Epidermal melanocyte (primary cell): Measurements from ENCODE around the gene CD36.

Experiments
- DNase-seq: peaks from one replicate; pipeline ENCODE4 v3.0.0; 2011; ENCODE audit warnings: low spot score; ENCODE audit not compliant: insufficient read length

The CD36 gene

DNA sequence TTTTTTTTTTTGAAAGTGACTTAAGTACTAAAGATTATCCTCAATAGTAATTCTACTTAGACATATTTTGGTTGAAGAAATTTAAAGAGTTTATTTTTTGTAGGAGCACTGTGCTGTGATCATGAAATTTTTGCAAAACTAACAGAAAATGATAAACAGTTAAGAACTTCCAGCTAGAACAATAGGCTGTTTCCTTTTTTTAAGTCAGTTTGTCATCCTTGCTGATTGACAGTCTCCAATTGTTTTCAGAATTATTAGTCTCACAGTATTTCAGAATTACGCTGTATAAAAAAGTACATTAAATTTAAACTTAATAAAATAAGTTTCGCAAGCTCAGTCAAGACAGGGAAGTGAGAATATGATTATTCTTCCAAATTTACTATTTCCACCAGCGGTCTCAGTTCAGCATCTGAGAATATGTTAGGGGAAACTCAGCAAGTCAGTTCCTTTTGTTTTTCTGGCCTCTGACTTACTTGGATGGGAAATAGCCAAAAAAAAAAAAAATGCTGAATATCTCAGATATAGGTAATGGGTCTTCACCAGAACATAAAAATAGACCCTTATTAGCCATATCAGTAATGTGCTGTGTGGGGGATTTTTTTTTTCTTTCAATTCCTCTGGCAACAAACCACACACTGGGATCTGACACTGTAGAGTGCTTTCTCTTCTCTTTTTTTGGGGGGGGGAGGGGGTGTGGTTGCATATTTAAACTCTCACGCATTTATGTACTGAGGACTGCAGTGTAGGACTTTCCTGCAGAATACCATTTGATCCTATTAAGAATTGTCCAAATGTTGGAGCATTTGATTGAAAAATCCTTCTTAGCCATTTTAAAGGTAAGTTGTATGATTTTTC lies at the start of gene CD36:
Gene CD36 (plus strand): TSS at position 732 of the 855 bp plus-strand sequence. CDS start 8,099 bp downstream, outside the sequence.
- no peak for DNase-seq

DNA sequence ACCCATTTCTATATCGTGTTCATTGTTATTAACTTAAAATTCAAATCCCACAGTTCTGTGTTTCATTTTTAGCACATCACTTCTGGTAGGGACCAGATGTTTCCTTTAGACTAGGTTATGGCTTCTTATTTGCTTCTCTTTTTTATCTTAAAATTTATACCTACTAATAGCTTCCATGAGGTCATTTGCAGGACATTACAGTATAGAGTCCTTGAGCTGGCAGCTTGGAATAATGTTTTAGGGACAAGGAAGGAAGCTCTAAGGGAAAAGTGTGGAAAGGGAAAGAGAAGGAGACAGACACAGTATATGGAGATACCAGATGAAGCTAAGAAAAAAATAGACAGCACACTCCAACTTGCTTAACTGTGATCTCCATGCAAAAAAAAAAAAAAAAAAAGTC lies 48.8 kb upstream of the CD36 start:
- no peak for DNase-seq

DNA sequence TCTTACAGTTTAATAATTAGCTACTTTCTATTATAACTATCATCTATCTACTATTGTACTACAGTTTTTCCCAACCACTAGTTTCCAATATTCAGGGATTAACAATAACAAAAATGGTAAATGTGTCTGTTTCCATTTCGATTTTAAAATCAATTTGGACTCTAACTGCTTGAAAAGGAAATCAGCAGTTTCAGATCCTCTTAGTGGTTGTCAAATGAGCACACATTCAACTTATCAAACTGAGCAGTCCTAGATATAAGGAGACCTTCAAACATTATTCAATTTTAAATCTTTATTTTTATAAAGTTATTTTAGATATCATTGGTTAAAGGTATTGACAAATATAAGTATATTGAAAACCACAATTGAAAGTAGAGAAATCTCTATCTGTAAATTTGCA lies 46.8 kb upstream of the CD36 start:
- DNase-seq: no peak

DNA sequence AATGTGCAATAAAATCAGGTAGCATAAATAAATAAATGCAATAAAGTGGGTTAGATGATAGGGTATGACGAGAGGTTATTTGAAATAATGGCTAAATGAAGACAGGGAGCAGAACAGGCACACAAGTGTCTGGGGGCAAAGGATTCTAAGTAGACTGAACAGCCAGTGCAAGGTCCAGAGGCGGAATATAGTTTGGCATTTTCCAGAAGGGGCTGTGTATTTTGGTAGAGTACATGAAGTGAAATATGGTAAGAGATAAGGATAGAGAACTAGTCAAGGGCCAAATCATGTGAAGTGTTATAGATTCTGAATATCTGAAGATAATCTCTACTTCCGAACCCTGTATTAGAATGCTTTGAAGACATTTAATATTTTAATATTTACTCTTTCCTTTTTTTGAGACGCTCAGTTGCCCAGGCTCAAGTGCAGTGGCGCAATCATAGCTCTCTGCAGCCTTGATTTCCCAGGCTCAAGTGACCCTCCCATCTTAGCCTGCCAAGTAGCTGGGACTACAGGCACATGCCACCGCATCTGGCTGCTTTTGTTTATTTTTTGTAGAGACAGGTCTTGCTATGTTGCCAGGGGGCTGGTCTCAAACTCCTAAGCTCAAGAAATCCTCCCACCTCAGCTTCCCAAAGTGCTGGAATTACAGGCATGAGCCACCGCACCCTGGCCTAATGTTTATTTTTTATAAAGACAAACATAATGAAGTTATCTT lies 44.4 kb upstream of the CD36 start:
- DNase-seq: no peak

DNA sequence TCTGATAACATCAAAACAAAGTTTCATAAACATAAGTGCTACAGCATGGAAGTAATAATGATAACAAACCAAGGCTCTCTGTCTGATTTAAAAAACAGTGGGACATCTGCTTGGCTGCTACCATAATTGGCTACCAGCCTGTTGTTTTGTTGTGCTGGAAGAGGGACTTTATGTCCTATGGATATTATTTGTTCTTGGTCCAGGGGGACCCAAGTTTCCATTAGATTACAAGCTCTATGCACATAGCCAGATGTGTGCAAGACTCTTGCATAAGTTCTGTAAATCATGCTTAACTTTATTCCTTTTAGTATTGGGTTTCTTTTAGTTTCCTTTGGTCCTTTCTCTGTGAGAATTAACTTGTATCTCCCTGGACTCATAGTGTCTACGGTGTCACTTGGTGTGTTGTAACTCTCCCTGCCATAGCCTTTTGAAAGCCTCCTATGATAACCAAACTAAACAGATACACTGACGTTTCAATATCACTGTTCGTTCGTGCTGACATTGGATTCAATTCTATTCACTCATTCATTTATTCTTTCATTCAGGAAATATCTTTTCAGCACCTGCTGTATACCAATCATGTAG lies 41.4 kb upstream of the CD36 start:
- DNase-seq: no peak

DNA sequence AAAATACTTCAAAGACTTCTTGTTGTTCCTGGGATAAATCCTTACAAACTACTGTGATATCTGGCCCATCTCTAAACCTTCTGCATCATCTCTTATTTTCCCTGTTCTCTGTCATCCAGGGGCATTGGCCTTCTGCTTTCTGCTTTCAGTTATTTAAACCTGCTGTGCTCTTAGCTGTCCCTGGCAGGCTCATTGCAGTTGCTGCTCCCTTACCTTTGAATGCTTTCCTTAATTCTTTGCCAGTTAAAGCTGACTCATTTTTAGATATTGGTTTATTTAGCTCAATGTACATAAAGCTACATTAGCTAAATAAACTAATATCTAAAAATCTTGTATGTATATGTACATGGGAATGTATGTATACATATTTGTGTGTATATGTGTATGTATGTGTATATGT lies 40.6 kb upstream of the CD36 start:
- DNase-seq: no peak

DNA sequence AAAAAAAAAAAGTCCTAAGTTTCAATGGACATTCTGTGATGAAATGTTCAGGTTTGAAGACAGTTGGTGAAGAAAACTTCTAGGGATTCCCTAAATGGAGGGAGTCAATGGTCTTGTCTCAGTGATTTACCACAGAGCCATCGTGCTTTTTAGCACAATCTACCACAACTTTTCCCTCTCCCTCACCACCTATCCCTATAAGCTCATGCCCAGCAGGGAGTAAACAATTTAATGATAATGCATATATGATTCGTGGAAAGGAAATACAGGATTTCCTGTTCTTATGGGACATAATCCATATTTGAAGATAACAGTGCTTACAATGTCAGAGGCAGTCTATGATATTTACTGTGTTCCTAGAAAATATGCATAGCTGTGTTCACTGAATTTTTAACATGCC lies 38.4 kb upstream of the CD36 start:
- DNase-seq: no peak

DNA sequence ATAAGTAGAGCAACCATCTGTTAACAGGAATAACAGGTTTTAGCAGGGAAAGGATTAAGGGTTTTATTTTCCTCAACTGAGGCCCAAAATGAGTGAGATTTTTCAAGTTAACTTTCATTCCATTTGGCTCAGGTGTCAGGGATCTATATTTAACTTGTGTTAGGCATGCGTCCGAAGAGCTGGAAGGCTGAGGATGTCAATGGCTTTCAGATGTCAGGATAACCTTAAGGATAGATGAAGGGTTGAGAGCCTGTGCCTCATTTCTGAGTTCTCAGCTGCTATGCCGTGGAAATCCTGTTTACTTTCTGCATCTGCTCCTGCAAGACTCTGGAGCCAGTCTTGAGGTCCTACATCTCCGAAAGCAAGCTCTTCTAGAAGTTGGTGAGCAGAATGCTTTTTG lies 36.4 kb upstream of the CD36 start:
- DNase-seq: no peak

DNA sequence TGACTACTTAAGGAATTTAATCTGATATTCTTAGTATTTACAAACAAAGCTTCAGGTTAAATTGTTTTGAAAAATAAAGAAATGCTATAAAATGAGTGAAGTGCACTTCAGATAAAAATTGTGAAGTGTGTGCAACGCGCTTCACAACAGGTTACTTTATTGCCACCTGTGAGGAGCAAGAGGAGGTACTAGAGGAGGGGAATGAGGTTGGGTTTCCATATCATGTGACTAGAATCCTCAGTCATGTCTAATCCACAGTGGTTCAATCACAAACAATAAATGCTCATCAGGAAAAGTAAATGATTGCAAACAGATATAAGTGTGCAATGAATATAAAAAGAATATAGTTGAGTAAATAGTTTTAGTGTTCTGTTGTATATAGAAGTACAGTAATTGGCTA lies 34.5 kb upstream of the CD36 start:
- no peak for DNase-seq

DNA sequence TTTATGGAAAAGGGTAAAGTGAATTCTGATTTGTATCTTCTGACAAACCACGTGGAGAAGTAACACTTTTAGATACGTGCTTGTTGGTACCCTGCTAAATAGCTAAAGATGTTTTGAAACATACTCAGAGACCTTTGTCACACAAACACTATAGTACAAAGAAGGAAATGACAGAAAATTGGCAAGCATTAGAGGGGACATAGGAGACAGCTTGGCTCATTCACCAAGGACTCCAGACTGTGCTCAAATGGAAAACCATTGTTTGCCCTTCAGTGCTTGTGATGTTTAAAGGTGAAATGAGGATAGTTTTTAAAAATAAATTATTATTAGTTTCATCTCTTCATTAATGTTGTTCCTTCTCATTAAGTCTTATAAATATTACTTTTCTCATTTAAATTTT lies 34.0 kb upstream of the CD36 start:
- DNase-seq: no peak

DNA sequence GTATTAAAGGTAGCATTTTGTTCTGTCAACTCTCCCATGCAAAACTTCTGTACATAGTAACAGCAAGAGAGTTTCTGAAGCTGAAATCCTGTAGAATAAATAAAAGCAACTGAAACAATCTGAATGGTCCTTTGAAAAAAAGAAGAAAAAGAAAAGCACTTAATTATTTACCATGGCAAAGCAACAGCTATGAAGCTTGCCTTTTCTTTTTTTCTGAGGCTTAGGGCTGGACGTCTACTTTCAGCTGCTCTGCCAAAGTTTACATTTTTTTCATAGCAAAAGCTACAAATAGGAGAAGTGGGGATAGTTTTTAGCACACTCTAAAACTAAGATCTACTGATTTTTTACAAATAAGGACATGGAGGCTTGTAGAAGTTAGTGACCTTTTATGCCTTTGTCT lies 31.3 kb upstream of the CD36 start:
- DNase-seq: no peak

DNA sequence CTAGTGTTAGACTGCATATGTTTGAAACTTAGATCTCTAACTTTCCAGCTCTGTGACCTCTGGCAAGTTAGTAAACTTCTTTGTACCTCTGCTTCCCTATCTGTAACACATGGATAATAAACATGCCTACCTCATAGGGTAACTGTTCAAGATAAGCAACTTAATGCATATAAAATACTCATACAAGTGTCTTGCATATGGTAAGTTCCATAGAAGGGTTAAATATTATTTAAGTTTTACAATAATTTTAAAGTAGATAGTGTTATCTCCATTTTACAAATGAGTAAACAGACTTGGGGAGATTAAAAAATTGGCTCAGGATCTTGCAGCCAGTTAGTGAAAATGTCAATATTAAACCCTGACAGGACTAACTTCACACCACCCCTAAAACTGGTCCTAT lies 30.1 kb upstream of the CD36 start:
- no peak for DNase-seq

DNA sequence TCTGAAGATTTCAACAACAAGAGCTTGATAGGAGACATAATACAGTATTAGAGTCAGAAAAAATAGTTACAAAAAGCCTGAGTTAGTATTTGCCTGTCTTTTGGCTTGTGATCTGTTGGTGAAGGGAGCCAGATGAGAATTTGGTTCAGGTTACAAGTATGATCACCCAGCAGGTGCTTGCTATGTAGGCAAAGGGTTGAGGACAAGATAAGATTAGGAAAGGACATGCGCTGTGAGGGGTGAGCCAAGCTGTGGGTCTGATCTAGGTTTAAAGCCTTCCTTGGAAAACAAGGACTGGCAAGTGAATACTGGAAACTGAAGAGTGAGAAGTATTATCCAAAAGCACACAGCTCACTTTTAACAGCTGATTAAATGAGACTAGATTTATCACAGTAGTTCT lies 28.7 kb upstream of the CD36 start:
- no peak for DNase-seq

DNA sequence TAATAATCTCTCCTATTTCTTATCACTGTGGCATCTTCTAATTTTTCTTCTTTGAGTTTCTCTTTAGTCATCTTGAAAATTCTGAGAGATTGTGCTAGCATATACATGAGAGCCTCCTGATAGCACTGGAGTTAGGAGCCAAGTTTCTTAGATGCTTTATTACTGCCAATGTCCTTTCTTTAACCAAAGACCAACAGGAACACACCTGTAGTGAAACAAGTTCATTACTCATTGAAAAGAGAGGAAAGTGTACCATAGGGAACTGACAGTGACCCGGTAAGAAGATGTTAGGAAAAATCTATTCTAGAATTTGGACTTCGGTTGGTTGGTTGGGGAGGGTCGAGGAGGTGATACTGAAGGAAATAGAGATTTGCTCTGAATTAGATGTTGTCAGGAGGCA lies 27.1 kb upstream of the CD36 start:
- DNase-seq: no peak

DNA sequence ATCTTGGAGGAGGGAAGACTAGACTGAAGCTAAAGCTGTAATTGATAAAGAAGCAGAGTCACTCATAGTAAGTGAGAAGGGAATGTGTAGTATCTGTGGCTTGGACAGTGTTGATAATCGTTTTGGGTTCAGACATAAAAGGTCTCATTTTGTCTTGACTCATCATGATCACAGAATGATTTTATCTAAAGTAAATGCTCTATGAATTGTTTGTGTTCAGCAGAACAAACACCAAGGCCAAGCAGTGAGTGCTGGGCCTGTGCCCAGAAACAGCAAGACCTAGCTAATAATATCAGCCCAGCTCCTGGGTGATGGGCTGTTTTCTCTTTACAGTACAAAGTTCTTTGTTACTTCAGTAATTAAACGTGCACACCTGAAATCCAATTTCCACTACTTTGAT lies 26.7 kb upstream of the CD36 start:
- no peak for DNase-seq

DNA sequence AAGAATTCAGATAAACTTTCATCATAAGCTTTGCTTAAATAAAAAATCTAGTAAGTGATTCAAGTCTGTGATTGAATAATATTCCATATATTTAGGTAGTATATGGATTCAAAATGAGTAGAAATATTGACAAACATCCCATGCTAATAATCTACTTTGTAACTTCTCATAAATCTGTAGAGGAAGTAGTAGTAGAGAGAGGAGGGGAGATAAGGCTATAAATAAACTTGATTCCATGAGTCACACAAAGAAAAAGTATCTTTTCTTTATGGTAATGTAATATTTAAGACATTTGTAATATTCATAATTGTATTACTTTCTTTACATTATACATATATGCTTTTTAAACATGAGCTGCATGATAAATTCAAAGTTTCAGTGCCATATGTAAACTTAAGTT lies 25.6 kb upstream of the CD36 start:
- no peak for DNase-seq

DNA sequence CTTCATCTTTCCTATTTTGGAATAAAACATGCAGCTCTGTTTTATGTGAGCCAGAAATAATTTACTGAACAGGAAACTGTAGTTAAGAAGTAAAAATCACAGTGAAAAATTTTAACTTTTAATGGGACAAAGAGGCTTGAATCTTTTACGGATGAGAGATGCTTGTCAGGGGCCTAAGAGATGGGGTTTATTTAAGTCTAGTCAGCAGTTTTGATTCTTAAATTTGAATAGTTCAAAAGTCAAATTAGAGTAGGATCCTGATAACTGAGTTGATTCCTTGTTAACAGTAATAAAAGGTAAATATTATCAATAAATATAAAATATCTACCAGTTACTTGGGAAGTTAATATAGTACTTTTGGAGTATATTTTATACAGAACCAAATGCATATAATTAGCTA lies 24.9 kb upstream of the CD36 start:
- DNase-seq: no peak

DNA sequence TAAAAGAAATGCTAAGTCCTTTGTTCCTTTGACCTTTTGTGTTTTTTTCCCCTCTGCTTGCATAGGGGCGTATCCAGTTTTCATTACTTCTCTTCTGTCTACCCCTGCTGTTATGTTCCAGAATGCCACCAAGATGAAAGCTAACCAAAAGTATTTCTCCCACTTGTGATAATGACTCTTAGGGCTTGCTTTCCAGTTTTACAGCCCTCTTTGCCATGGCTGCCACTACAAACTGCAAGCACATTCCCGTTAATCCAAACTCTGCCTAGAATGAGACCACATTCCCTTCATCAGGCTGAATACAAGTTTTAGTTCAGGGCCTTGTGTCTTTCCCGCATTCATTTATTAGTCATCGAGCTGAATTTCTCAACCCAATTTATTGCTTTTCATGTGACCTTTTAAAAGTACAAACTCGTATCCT lies 23.6 kb upstream of the CD36 start:
- no peak for DNase-seq

DNA sequence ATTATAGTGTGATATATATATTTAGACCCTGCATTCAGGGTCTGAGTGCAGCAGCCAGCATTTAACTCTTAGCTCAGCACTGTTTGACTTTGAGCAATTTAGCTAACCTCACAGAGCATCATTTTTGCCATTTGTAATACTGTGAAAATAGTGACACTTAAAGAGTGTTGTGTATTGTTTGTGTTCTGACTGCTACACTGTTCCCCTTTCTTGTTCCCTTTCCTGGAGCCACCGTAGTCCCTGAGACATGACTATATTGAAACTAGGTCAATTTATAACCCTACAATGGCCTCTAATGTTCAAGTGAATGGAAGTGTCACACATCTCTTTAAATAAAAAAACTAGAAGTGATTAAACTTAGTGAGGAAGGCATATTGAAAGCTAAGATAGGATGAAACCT lies 20.3 kb upstream of the CD36 start:
- DNase-seq: no peak

DNA sequence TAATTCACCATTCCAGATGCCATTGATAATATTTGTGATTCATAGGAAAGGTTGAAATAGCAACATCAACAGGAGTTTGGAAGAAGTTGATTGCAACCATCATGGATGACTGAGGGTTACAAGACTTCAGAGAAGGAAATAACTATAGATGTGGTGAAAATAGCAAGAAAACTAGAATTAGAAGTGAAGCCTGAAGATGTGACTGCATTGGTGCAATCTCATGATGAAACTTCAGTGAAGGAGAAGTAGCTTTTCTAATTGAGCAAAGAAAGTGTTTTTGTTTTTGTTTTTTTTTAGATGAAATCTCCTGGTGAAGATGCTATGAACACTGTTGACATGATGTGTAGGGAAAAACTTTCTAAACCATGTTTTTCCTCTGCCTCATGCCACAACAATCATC lies 18.7 kb upstream of the CD36 start:
- DNase-seq: no peak

DNA sequence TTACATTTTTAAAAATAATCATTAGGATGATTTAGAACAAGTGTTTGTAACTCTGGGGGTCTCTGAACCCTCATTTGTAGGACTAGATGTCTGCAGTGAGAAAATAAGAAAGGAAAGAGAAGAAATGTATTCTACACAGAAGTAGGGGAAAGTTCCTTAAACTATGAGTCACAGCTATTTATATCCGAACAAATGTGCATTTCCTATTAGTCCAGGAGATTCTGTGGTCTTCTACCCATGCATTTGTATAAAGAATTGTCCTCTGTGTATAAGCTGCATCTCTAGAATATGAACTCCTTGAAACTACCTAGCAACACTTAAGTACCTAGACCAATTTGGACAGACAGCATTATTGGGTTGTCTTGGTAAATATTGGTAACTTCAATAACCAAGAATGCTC lies 15.9 kb upstream of the CD36 start:
- DNase-seq: no peak

DNA sequence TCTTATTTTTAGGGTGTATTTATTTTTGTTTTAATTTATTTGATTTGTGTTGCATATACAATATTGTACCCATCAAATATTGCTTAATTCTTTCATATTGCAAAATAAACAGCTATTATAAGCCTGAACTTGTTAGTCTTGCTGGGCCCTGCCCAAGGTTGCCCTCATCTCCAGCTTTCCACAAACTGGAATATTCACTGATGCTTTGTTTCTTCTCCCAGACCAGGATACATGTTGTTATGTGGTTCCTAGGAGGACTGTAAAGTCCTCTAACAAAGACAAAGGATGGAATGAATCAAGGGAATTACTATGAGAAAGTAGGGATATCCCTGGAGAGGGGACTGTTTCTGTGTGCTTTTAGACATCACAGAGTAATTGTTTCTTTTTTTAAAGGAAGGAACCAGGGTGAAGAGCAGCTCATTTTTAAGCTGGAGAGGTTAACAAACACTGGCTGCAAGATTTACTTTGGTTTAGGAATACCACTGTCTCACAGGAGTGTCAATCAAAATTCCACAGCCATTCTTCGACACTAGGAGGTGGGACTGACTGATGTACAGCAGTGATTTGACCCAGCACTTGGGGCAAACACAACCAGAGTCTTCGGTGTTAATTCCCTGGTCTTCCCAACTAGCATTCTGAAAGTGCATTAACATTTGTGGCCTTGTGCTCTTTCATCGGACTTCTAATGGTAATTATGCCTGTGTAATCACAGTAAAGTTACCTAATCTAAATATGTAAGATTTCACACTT lies 14.8 kb upstream of the CD36 start:
- no peak for DNase-seq
